Left colon (tissue), 2 donors: Measurements from ENCODE around the gene QRICH2. TPM values are rescaled to one million over a fixed set of nuclear protein-coding genes. Genes with fewer than 3 reads are reported as not detected.

Experiments
- ATAC-seq: fragments of 200-7000 bp; cut with Tn5 transposase; one replicate; pipeline ENCODE4 v1.9.1; 2020; ENCODE audit warnings: mild to moderate bottlenecking, moderate library complexity
- DNase-seq, 2 donors: peaks; one replicate each; pipeline ENCODE4 v3.0.0-alpha.2; 2020
- intact Hi-C, 2 donors: fragments of 100-400 bp; cut with DNase I in 1 of 2; cut with micrococcal nuclease in 1 of 2; formaldehyde crosslinking; loops; one replicate each; pipeline versions ENCODE4 v1.11.2 to v1.14.0; 2022; cut with DNase I, micrococcal nuclease
- total RNA-seq, 2 donors: library from RNA; stranded (reverse); fragmentation: NEBNext Ultra II Directional; extraction: Animal tissue kit (Norgen Biotek cat#: 25700); gene quantifications; one replicate each; pipeline ENCODE4 v1.2.1, GENCODE V29; 2021
- donor health status: DM: no; HTN: no; CAD: no.
- donor health status: DM: yes; HTN: yes; CAD: no.

The QRICH2 gene
- total RNA-seq, 2 donors from 2014 or later: 1.9 to 2.3 TPM

GRCh38 chr17:76280650-76281049 lies 27.4 kb downstream of the QRICH2 start:
- DNase-seq: no peak

GRCh38 chr17:76279742-76280287 lies 28.3 kb downstream of the QRICH2 start:
- DNase-seq (no peak), ATAC-seq (no peak)
- intact Hi-C loops: loop anchor here (2.0 to 10.0 kb wide), 3 partner anchors 98 to 155 kb away; no protein-coding TSS in a partner anchor

More at GRCh38 chr17:76280650-76281049, 27.4 kb downstream of the QRICH2 start:
- intact Hi-C loops: loop anchor here in 1 of 2 donors (2.0 kb wide), 1 partner anchor 154 kb away; no protein-coding TSS in a partner anchor
- ATAC-seq: no peak

DNA sequence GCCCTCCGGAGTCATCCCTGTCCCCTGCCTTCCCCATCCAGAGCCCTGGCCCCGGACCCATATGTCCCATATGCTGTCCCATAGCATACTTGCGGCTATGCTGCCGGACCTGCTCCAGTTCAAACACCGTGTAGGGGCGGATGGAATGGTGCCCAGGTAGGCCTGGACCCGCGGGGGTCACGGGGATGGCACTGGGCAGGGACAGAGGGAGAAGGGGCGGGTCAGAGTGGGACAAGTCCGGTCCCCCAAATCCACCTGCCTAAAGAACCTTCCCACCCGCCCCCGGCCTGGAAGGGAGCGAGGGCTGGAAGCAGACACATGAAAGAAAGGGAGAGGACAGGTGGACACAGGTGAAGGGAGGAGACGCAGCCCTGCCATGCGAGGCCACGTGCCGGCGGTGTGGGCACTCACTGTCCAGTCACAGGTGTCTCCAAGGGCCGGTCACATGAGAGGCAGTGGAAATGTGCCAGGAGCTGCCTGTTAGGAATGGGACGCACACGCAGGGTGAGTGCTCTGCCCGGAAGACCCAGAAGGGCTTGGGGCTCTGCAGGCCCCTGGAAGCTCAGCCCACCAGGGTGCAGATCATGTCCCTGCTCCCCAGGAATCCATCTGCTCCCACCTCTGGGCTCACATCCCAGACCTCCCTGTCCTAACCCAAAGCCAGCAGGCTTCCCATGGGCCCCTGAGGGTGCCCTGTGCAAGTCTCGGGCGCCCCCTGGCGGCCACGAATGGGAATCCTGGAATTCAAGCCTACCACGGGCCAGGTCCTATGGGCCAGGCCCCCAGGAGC lies 28.9 kb downstream of the QRICH2 start:
- DNase-seq: peak; percentile 78 to 92
- intact Hi-C loops: loop anchor here in 1 of 2 donors (5.0 to 10.0 kb wide), 2 partner anchors 97 to 154 kb away; no protein-coding TSS in a partner anchor
- ATAC-seq: peak; percentile 87

- intact Hi-C loops: loop anchor here in 1 of 2 donors (5.0 to 10.0 kb wide), 2 partner anchors 96 to 154 kb away; no protein-coding TSS in a partner anchor
- no peak for DNase-seq
- ATAC-seq: no peak
These were observed 29.7 kb downstream of the QRICH2 start for GRCh38 chr17:76278268-76278908.

DNA sequence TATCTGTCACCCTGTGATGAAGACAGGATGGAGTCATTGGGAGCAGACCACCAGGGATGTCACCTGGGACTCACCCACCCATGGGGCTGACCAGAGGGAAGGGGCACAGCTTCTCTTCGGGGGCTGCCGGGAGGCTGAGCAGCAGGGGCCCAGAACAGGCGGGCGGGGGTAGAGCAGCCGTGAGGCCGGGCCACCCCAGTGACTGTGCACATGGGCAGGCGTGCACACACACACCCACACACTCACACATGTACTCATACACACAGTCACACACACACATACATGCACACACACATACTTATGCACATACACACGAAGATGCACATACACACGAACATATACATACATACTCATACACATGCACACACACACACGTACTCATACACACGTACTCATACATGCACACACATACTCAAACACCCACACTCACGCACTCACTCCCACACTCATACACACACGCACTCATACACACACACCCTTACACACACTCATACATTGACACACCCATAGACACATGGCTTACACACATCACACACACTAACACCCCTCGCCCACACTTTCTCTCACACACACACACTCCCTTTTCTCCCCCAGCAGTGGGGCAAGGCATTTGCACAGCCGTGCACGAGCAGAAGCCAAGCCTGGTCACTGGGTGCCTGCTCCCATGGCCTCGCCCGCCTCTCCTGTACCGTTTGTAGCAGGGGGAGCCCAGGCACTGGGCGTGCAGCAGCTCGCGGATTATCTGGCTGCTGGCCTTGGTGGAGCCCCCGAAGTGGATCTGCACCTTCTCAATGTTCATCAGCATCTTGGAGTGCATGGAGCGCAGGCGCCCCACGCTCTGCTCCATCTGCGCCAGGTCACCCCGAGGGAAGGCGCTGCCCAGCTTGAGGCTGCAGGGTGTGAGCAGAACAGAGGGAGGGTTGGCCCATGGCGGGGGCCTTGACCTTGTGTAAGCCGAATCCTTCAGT lies 30.5 kb downstream of the QRICH2 start:
- intact Hi-C loops: loop anchor here in 1 of 2 donors (5.0 to 10.0 kb wide), 2 partner anchors 95 to 153 kb away; no protein-coding TSS in a partner anchor
- DNase-seq (no peak), ATAC-seq (no peak)

GRCh38 chr17:76276461-76277299 lies 31.4 kb downstream of the QRICH2 start:
- intact Hi-C loops: loop anchor here in 1 of 2 donors (5.0 to 10.0 kb wide), 2 partner anchors 94 to 152 kb away; no protein-coding TSS in a partner anchor
- DNase-seq (no peak), ATAC-seq (no peak)

GRCh38 chr17:76276069-76276431 lies 32.0 kb downstream of the QRICH2 start:
- no peak for DNase-seq
- intact Hi-C loops: loop anchor here in 1 of 2 donors (5.0 to 10.0 kb wide), 2 partner anchors 94 to 151 kb away; no protein-coding TSS in a partner anchor
- no peak for ATAC-seq

DNA sequence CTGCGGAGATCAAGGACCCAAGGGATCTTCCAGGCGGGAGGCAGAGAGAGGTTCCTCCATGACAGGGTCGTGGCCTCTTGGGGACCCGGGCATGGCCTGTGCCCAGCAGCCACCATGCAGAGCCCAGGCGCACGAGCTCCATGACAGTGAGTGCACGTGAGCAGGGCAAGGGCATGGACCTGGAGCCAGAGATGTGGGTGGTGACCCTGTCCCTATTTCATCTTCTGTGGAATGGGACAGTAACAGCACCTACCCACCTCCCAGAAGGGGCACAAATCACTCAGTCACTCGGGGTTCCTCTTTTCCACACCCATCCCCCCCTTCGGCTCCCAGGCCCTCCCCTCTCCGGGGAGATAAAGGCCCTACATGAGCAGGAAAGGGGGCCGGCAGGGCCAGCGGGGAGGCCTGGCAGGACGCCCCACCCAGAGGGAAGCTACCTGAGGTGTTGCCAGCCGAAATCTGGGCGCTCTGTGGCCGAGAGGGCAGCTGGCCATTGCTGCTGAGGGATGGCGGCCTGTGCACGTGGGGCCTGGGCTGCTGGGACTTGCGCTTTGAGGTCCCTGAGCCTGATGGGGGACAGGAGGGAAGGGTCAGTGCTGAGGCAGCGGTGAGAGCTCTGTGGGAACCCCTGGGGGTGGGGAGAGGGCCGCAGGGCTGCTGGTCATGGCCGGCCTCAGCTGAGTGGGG lies 32.6 kb downstream of the QRICH2 start:
- DNase-seq (no peak), ATAC-seq (no peak)
- intact Hi-C loops: loop anchor here in 1 of 2 donors (5.0 to 10.0 kb wide), 2 partner anchors 93 to 151 kb away; no protein-coding TSS in a partner anchor

- intact Hi-C loops: loop anchor here in 1 of 2 donors (10.0 kb wide), 1 partner anchor 150 kb away; no protein-coding TSS in a partner anchor
- ATAC-seq (no peak), DNase-seq (no peak)
These were observed 33.7 kb downstream of the QRICH2 start for GRCh38 chr17:76274112-76274956.

- intact Hi-C loops: loop anchor here in 1 of 2 donors (10.0 kb wide), 1 partner anchor 149 kb away; no protein-coding TSS in a partner anchor
- ATAC-seq: no peak
- DNase-seq: peak in 1 of 2 donors; percentile 20
These were observed 34.5 kb downstream of the QRICH2 start for GRCh38 chr17:76273445-76274111.

GRCh38 chr17:76272541-76273444 lies 35.3 kb downstream of the QRICH2 start:
- no peak for ATAC-seq
- intact Hi-C loops: loop anchor here in 1 of 2 donors (10.0 kb wide), 1 partner anchor 148 kb away; no protein-coding TSS in a partner anchor
- peak in 1 of 2 donors; percentile 43 for DNase-seq

DNA sequence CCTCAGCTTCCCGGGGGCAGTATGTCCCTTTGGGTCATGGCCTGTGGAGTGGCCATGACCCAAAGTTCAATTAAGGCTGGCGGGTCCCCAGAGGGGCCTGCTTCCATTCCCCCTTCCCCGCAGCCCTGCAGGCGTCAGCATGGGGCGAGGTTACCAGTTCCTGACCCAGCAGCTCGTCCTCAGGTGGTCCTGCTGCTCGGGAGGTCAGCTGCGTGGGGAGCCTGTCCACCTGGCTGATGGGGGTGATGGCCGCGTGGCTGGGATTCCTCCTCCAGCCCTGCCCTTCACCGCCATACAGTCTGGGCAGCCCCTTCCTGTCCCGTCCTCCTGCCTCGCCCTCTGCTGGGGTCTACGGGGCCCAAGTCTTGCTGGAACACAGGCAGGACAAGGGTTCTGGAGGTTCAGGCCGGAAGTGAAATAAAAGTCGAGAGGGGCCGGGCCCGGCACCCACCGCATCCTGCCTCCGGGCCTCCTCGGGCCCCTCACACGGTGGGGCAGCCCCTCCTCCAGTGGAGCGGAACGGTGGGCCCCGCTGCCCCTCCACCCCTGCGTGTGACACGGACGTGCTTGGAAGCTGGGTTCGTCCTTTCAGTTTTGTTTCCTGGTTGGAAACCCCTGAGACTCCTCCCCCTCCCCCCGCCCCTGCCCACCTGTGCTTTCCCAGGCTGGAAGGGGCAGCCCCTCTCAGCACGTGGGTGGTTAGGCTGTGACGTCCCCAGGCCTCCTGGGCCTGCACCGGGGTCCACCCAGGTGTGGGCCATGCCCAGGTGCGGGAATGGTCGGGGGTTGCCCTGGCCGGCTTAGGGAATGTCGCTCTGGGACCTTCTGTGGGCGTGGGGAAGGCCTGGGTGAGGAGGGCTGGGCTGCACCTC lies 36.2 kb downstream of the QRICH2 start:
- DNase-seq (peak; percentile 64 to 73), ATAC-seq (peak; percentile 50)
- intact Hi-C loops: loop anchor here in 1 of 2 donors (10.0 kb wide), 1 partner anchor 147 kb away; no protein-coding TSS in a partner anchor
